HepG2 (cell line): ENCODE measurements around the gene CSNK1G3. TPM values are rescaled to one million over a fixed set of nuclear protein-coding genes. Genes with fewer than 3 reads are reported as not detected.

ENCODE experiments used
- ATAC-seq: fragments of 200-7000 bp; cut with Tn5 transposase; 3 replicates; pipeline ENCODE4 v1.9.1; 2020; ENCODE audit warnings: mild to moderate bottlenecking, moderate library complexity
- BruUV-seq: library from RNA; stranded (reverse); fragments of 400-500 nt; replicated peaks from 2 replicates; lab custom pipeline; 2021; lab: Mats Ljungman, UMichigan
- CTCF ChIA-PET: fragments of 300-600 bp; formaldehyde crosslinking; extraction: SDS; loops from one replicate; lab custom pipeline; 2021; ENCODE audit warnings: low total read pairs, inconsistent platforms, low intra/inter-chr PET ratio; lab: Yijun Ruan, JAX
- POLR2A ChIA-PET: fragments of 350-600 bp; sonication (Branson Sonifier 250); formaldehyde crosslinking; loops from one replicate; lab custom pipeline; 2020; ENCODE audit warnings: antibody characterized with exemption, inconsistent platforms; lab: Yijun Ruan, JAX
- DNase-seq: peaks from one replicate; pipeline ENCODE4 v3.0.0-alpha.2; 2015; ENCODE audit warnings: low spot score
- FAIRE-seq: peaks from 3 replicates; lab custom pipeline; 2011; peaks lifted over from hg19 to GRCh38; lab: Jason Lieb, UNC
- H2AFZ ChIP-seq: one replicate; pipeline ENCODE4 v1.6.1; 2011; ENCODE audit warnings: low read length, inconsistent platforms
- H3K27ac ChIP-seq: fragments of 300-600 bp; 3 replicates; pipeline ENCODE4 v1.8.0; 2011; ENCODE audit warnings: mixed run types, mild to moderate bottlenecking, mixed read lengths, low read length, inconsistent platforms; ENCODE audit not compliant: insufficient read depth; ENCODE audit errors: extremely low read length
- H3K27me3 ChIP-seq, 2 experiments: fragments of 200-600 bp in 1 of 2; 2 replicates in 1 of 2; 3 replicates in 1 of 2; pipeline versions ENCODE4 v1.6.0 to v1.8.0; 2011; ENCODE audit warnings: low read length in 2 of 2, mild to moderate bottlenecking in 2 of 2, moderate library complexity in 2 of 2, inconsistent platforms in 1 of 2; ENCODE audit not compliant: insufficient read depth in 2 of 2, control insufficient read depth in 1 of 2
- H3K36me3 ChIP-seq, 2 experiments: fragments of 200-600 bp in 1 of 2; replicated peaks in 1 of 2; 2 replicates in 1 of 2; 3 replicates in 1 of 2; pipeline versions ENCODE4 v1.5.1 to v1.8.0; 2011; ENCODE audit warnings: low read length in 2 of 2, inconsistent platforms in 1 of 2; ENCODE audit not compliant: insufficient read depth in 2 of 2, control insufficient read depth in 1 of 2
- H3K4me1 ChIP-seq: 2 replicates; pipeline ENCODE4 v1.5.1; 2012; ENCODE audit warnings: low read length, inconsistent platforms; ENCODE audit not compliant: insufficient read depth
- H3K4me2 ChIP-seq: 2 replicates; pipeline ENCODE4 v1.6.0; 2011; ENCODE audit warnings: low read depth, low read length, inconsistent platforms
- H3K4me3 ChIP-seq, 3 experiments: fragments of 200-600 bp in 1 of 3; sonication (generic), shearing (Covaris generic) in 1 of 3; replicated peaks in 1 of 3; 2 replicates each; pipeline ENCODE4 v1.5.1; 2011 to 2016; ENCODE audit warnings: low read length in 3 of 3, inconsistent platforms in 2 of 3, low read depth in 2 of 3, mild to moderate bottlenecking in 2 of 3, control low read depth in 1 of 3, mixed read lengths in 1 of 3; ENCODE audit not compliant: insufficient read depth in 1 of 3
- H3K79me2 ChIP-seq: one replicate; pipeline ENCODE4 v1.6.1; 2011; ENCODE audit warnings: low read length, inconsistent platforms; ENCODE audit not compliant: insufficient read depth
- H3K9ac ChIP-seq: 2 replicates; pipeline ENCODE4 v1.6.0; 2011; ENCODE audit warnings: mild to moderate bottlenecking, low read depth, low read length, inconsistent platforms; ENCODE audit not compliant: insufficient read depth
- H3K9me3 ChIP-seq: 2 replicates; pipeline ENCODE4 v1.5.1; 2012; ENCODE audit warnings: mild to moderate bottlenecking, low read length
- H4K20me1 ChIP-seq: 2 replicates; pipeline ENCODE4 v1.6.0; 2011; ENCODE audit warnings: inconsistent platforms, mild to moderate bottlenecking, low read length, moderate library complexity; ENCODE audit not compliant: insufficient read depth
- PCBP1 ChIP-seq: fragments of 200-400 bp; formaldehyde crosslinking; IDR thresholded peaks from 2 replicates; pipeline ENCODE4 v1.6.1; 2017; ENCODE audit warnings: mild to moderate bottlenecking, low read depth, low read length, borderline replicate concordance
- ZBTB8A ChIP-seq: sonication (generic); formaldehyde crosslinking; IDR thresholded peaks from 2 replicates; pipeline ENCODE4 v1.4.0; 2020; ENCODE audit warnings: mild to moderate bottlenecking, low read depth, missing genetic modification reagents, borderline replicate concordance
- ZNF143 ChIP-seq: sonication (generic); formaldehyde crosslinking; IDR thresholded peaks from 2 replicates; pipeline ENCODE4 v1.4.0; 2020; ENCODE audit warnings: missing genetic modification reagents
- ZNF674 ChIP-seq: sonication (generic); formaldehyde crosslinking; IDR thresholded peaks from 2 replicates; pipeline ENCODE4 v1.5.0; 2020; ENCODE audit warnings: low read depth, mild to moderate bottlenecking, missing genetic modification reagents
- WGBS: methylation state at CpG from one replicate; pipeline ENCODE4 v1.1.6; 2017; ENCODE audit warnings: low lambda C conversion rate; 5-methylcytosine and 5-hydroxymethylcytosine counted together
- in situ Hi-C: cut with HindIII; loops from 2 replicates; pipeline ENCODE4 v1.10.0; 2017; ENCODE audit warnings: low pct_unique_long_range_greater_than_20kb; ENCODE audit not compliant: extremely low pct_ligation_motif_present
- intact Hi-C: fragments of 100-400 bp; cut with micrococcal nuclease; formaldehyde crosslinking; loops from one replicate; pipeline ENCODE4 v1.10.0; 2022; ENCODE audit not compliant: unreplicated experiment
- polyA plus RNA-seq, 8 experiments: library from polyadenylated mRNA; depleted of rRNA in 3 of 8; stranded (reverse) in 7 of 8; unstranded in 1 of 8; fragments of >200 nt; fragmentation: Illumina TruSeq in 4 of 8; extraction: Trizol in 4 of 8; gene quantifications; 2 replicates each; pipeline versions ENCODE4 v1.2.1 to v1.2.3, GENCODE V29; 2011 to 2016; ENCODE audit warnings: low read depth in 4 of 8, missing spikeins in 1 of 8, mixed read lengths in 1 of 8; ENCODE audit not compliant: insufficient read depth in 1 of 8
- total RNA-seq, 5 experiments: library from RNA; depleted of rRNA; stranded (reverse); fragments of >200 nt; fragmentation: Illumina TruSeq; extraction: Trizol; gene quantifications; 2 replicates each; pipeline ENCODE4 v1.2.3, GENCODE V29; 2016; ENCODE audit warnings: low read depth in 1 of 5
- TF ChIP-seq, protein P1 (sequence below): sonication (generic); formaldehyde crosslinking; IDR thresholded peaks from 2 replicates; pipeline ENCODE4 v1.5.0; 2020; ENCODE audit warnings: missing genetic modification reagents
- TF ChIP-seq, protein P2 (sequence below): sonication (generic); formaldehyde crosslinking; IDR thresholded peaks from 2 replicates; pipeline ENCODE4 v1.4.0; 2020; ENCODE audit warnings: missing genetic modification reagents, mild to moderate bottlenecking, borderline replicate concordance

Gene CSNK1G3
- total and polyA plus RNA-seq, 2 of the 13 experiments (the other 11 are each of a cell fraction or from before 2014, with no cell fraction given): 11.3 to 31.5 TPM

DNA sequence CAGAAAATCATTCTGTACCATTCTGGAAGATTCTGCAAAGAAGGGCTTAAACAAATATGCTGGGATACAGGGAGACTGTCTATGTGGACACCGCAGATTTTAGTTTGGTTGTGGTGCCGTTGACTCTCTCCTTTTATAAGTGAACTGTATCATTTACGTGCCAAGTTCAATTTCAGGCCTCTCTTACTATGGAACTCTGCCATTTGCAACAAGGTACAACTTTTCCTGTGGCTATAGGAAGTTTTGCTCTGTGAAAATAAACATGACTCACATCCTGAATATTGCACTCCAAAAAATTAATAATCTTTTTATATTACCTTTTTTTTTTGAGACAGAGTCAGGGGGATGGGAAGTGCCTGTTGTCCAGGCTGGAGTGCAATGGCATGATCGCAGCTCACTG, 29.7 kb upstream of the CSNK1G3 start:
- ATAC-seq (no peak), DNase-seq (no peak), FAIRE-seq (no peak)
- Histone ChIP-seq H3K4me1 (no peaks in the 10 kb centered on the region), H3K27ac (no peak overlapping the region), H3K9ac (no peak overlapping the region), H3K79me2 (no peaks in the 10 kb centered on the region), H3K4me2 (no peak overlapping the region), H3K4me3 (no peak overlapping the region), H2AFZ (no peak overlapping the region), H3K27me3 (no peaks in the 10 kb centered on the region), H3K36me3 (no peaks in the 10 kb centered on the region), H3K9me3 (no peaks in the 10 kb centered on the region), H4K20me1 (no peaks in the 10 kb centered on the region)
- intact Hi-C loops (no loop called here), in situ Hi-C loops (no loop called here)
- 17% methylated on average over 4 of the region's 4 CpGs for WGBS
- ChIA-PET POLR2A (no interaction called here), CTCF (no interaction called here)
- BruUV-seq: no TSS peak
- TF ChIP-seq, protein P1, sequence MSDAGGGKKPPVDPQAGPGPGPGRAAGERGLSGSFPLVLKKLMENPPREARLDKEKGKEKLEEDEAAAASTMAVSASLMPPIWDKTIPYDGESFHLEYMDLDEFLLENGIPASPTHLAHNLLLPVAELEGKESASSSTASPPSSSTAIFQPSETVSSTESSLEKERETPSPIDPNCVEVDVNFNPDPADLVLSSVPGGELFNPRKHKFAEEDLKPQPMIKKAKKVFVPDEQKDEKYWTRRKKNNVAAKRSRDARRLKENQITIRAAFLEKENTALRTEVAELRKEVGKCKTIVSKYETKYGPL (CRISPR knock-in tag): no peak
- no peak for TF ChIP-seq PCBP1
- TF ChIP-seq ZBTB8A: no peak
- TF ChIP-seq ZNF143 (CRISPR knock-in tag): no peak
- TF ChIP-seq ZNF674: no peak
- TF ChIP-seq, protein P2, sequence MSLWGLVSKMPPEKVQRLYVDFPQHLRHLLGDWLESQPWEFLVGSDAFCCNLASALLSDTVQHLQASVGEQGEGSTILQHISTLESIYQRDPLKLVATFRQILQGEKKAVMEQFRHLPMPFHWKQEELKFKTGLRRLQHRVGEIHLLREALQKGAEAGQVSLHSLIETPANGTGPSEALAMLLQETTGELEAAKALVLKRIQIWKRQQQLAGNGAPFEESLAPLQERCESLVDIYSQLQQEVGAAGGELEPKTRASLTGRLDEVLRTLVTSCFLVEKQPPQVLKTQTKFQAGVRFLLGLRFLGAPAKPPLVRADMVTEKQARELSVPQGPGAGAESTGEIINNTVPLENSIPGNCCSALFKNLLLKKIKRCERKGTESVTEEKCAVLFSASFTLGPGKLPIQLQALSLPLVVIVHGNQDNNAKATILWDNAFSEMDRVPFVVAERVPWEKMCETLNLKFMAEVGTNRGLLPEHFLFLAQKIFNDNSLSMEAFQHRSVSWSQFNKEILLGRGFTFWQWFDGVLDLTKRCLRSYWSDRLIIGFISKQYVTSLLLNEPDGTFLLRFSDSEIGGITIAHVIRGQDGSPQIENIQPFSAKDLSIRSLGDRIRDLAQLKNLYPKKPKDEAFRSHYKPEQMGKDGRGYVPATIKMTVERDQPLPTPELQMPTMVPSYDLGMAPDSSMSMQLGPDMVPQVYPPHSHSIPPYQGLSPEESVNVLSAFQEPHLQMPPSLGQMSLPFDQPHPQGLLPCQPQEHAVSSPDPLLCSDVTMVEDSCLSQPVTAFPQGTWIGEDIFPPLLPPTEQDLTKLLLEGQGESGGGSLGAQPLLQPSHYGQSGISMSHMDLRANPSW (CRISPR knock-in tag): no peak
